Measurements from ENCODE around the gene KCTD2. TPM values are rescaled to one million over a fixed set of nuclear protein-coding genes. Genes with fewer than 3 reads are reported as not detected.

KCTD2 gene
- total and polyA plus RNA-seq, 9 of the 15 experiments (the other 6 are each of a cell fraction or from before 2014, with no cell fraction given) = 1.7 to 32.9 (median 15.8) TPM

- TF ChIP-seq ZBTB40 (IDR thresholded peaks at IDR 0.05) (0 out of 2 replicates have a peak, but pooled peaks have one; percentile 18), ZBTB40 (CRISPR knock-in tag; IDR thresholded peaks at IDR 0.05) (no peak), ZNF830 (CRISPR knock-in tag; IDR thresholded peaks at IDR 0.05) (no peak), ZNF3 (CRISPR knock-in tag; IDR thresholded peaks at IDR 0.05) (no peak), ZNF589 (CRISPR knock-in tag; IDR thresholded peaks at IDR 0.05; ENCODE audit: low read depth) (no peak), MEIS2 (IDR thresholded peaks at IDR 0.05; ENCODE audit: partially characterized antibody) (peak; percentile 16), CCNT2 (IDR thresholded peaks at IDR 0.05; ENCODE audit: borderline replicate concordance, extremely low read depth, insufficient read length, low read depth, low read length) (peak; percentile 73), MEF2A (IDR thresholded peaks at IDR 0.05; ENCODE audit: control insufficient read depth, low read depth, low read length) (0 out of 2 replicates have a peak, but pooled peaks have one; percentile 28), ZNF75A (CRISPR knock-in tag; IDR thresholded peaks at IDR 0.05) (no peak), TRIM24 (IDR thresholded peaks at IDR 0.05) (peak; percentile 73 to 81; a peak in 3 of 4 replicates), GATA2 (CRISPR knock-in tag; IDR thresholded peaks at IDR 0.05) (no peak), SRSF1 (IDR thresholded peaks at IDR 0.05; ENCODE audit: low read depth, low read length) (no peak), ZNF76 (CRISPR knock-in tag; IDR thresholded peaks at IDR 0.05; ENCODE audit: borderline replicate concordance) (no peak), RNF2 (IDR thresholded peaks at IDR 0.05) (peak; percentile 97), RNF219 (CRISPR knock-in tag; IDR thresholded peaks at IDR 0.05) (no peak), RBM39 (optimal IDR thresholded peaks at IDR 0.05; ENCODE audit: low read depth, low read length) (no peak), GTF2A2 (tag; IDR thresholded peaks at IDR 0.05) (no peak), ZNF239 (CRISPR knock-in tag; IDR thresholded peaks at IDR 0.05) (no peak), PYGO2 (tag; IDR thresholded peaks at IDR 0.05) (no peak)
Measured at GRCh38 chr17:75096082-75096625, 49.1 kb downstream of the KCTD2 start (continued).
